Measurements from ENCODE around the gene C2orf92.

The C2orf92 gene

GRCh38 chr2:97645695-97646629, 23.6 kb upstream of the C2orf92 start, which contains the start of gene COX5B (continued):
- TF ChIP-seq YY1 (tag by site-specific recombination; IDR thresholded peaks at IDR 0.05) (peak; percentile 35; the same call in 1 of the 2 replicates), ZBTB26 (tag by site-specific recombination; optimal IDR thresholded peaks at IDR 0.05) (peak; percentile 51), ZNF830 (tag by site-specific recombination; IDR thresholded peaks at IDR 0.05; ENCODE audit: low read depth) (no peak), PRDM6 (tag by site-specific recombination; IDR thresholded peaks at IDR 0.05) (no peak), ZNF449 (tag by site-specific recombination; IDR thresholded peaks at IDR 0.05) (no peak), HOXA7 (CRISPR knock-in tag; IDR thresholded peaks at IDR 0.05; ENCODE audit: borderline replicate concordance) (no peak), ZNF76 (tag by site-specific recombination; IDR thresholded peaks at IDR 0.05; ENCODE audit: borderline replicate concordance, low read depth) (0 out of 2 replicates have a peak, but pooled peaks have one; percentile 26), ZBTB17 (tag by site-specific recombination; IDR thresholded peaks at IDR 0.05) (no peak), SP3 (tag by site-specific recombination; IDR thresholded peaks at IDR 0.05) (peak; percentile 82), ZNF121 (tag by site-specific recombination; IDR thresholded peaks at IDR 0.05) (no peak), PBX3 (CRISPR knock-in tag; IDR thresholded peaks at IDR 0.05) (no peak), ZBTB6 (tag by site-specific recombination; IDR thresholded peaks at IDR 0.05) (no peak), KLF10 (tag by site-specific recombination; IDR thresholded peaks at IDR 0.05) (0 out of 2 replicates have a peak, but pooled peaks have one; percentile 20), ZNF311 (tag by site-specific recombination; IDR thresholded peaks at IDR 0.05; ENCODE audit: borderline replicate concordance) (no peak), PRDM10 (tag by site-specific recombination; IDR thresholded peaks at IDR 0.05) (peak; percentile 83), ZNF280D (tag by site-specific recombination; IDR thresholded peaks at IDR 0.05) (no peak), ELK4 (IDR thresholded peaks at IDR 0.05; ENCODE audit: borderline replicate concordance, low read depth, low read length) (no peak), ZNF776 (tag by site-specific recombination; IDR thresholded peaks at IDR 0.05; ENCODE audit: borderline replicate concordance) (no peak), ZIC2 (tag by site-specific recombination; IDR thresholded peaks at IDR 0.05) (no peak), ZNF132 (tag by site-specific recombination; IDR thresholded peaks at IDR 0.05; ENCODE audit: borderline replicate concordance) (no peak), ZNF366 (tag by site-specific recombination; conservative IDR thresholded peaks at IDR 0.05) (no peak), SALL2 (tag by site-specific recombination; IDR thresholded peaks at IDR 0.05; ENCODE audit: borderline replicate concordance) (no peak)
